Endodermal cell (in vitro differentiated cells): Measurements from ENCODE around the gene SYNPO2. TPM values are rescaled to one million over a fixed set of nuclear protein-coding genes. Genes with fewer than 3 reads are reported as not detected.

Experiments
- DNase-seq: peaks from one replicate; pipeline ENCODE4 v3.0.0-alpha.2; 2017
- H3K27ac ChIP-seq: 2 replicates; pipeline ENCODE4 v1.5.1; 2013; ENCODE audit warnings: mild to moderate bottlenecking, low read depth, low read length, moderate library complexity
- H3K27me3 ChIP-seq: 2 replicates; pipeline ENCODE4 v1.6.1; 2013; ENCODE audit warnings: mild to moderate bottlenecking, low read length, moderate library complexity; ENCODE audit not compliant: insufficient read depth, control insufficient read depth, poor library complexity, severe bottlenecking
- H3K36me3 ChIP-seq: 2 replicates; pipeline ENCODE4 v1.7.0; 2013; ENCODE audit warnings: mild to moderate bottlenecking, low read length, moderate library complexity; ENCODE audit not compliant: control insufficient read depth, insufficient read depth
- H3K4me1 ChIP-seq: one replicate; pipeline ENCODE4 v1.7.0; 2013; ENCODE audit warnings: low read length; ENCODE audit not compliant: control insufficient read depth, insufficient read depth
- H3K4me3 ChIP-seq: 2 replicates; pipeline ENCODE4 v1.5.1; 2013; ENCODE audit warnings: mild to moderate bottlenecking, low read length, moderate library complexity
- H3K9ac ChIP-seq: 2 replicates; pipeline ENCODE4 v1.6.1; 2013; ENCODE audit warnings: mild to moderate bottlenecking, low read length, moderate library complexity; ENCODE audit not compliant: poor library complexity, severe bottlenecking; ENCODE audit errors: extremely low read depth
- H3K9me3 ChIP-seq: 2 replicates; pipeline ENCODE4 v1.6.1; 2013; ENCODE audit warnings: mild to moderate bottlenecking, low read length, moderate library complexity; ENCODE audit not compliant: control insufficient read depth
- H3K27ac Mint-ChIP-seq: 2 replicates; pipeline ENCODE4 v1.8.0; 2020; ENCODE audit warnings: mixed read lengths
- H3K27me3 Mint-ChIP-seq: 2 replicates; pipeline ENCODE4 v1.8.0; 2021; ENCODE audit warnings: mild to moderate bottlenecking, mixed read lengths; ENCODE audit not compliant: insufficient read depth
- H3K36me3 Mint-ChIP-seq: 2 replicates; pipeline ENCODE4 v1.8.0; 2020; ENCODE audit warnings: low read depth, mixed read lengths
- H3K4me1 Mint-ChIP-seq: 2 replicates; pipeline ENCODE4 v1.8.0; 2020; ENCODE audit warnings: mixed read lengths
- H3K4me3 Mint-ChIP-seq: 2 replicates; pipeline ENCODE4 v1.8.0; 2020; ENCODE audit warnings: mild to moderate bottlenecking, moderate library complexity, mixed read lengths
- H3K9me3 Mint-ChIP-seq: 2 replicates; pipeline ENCODE4 v1.8.0; 2020; ENCODE audit warnings: mild to moderate bottlenecking, mixed read lengths
- CTCF ChIP-seq: fragments of 200-600 bp; sonication (generic); conservative IDR thresholded peaks from 2 replicates; pipeline ENCODE4 v1.5.0; 2021; ENCODE audit warnings: antibody characterized with exemption, mild to moderate bottlenecking
- WGBS, 2 experiments: methylation state at CpG; one replicate each; pipeline versions ENCODE4 v1.1.5 to v1.1.7; 2013; ENCODE audit warnings: missing lambda C conversion rate in 2 of 2, mixed read lengths in 1 of 2; ENCODE audit not compliant: insufficient coverage in 1 of 2, insufficient read length in 1 of 2; 5-methylcytosine and 5-hydroxymethylcytosine counted together
- total RNA-seq, 2 donors: library from RNA; stranded (reverse); fragmentation: NEBNext Ultra II Directional in 1 of 2; extraction: Animal tissue kit (Norgen Biotek cat#: 25700) in 1 of 2; gene quantifications; 2 replicates in 1 of 2; 3 replicates in 1 of 2; pipeline ENCODE4 v1.2.1, GENCODE V29; 2021

SYNPO2 gene
- total RNA-seq, 2 donors from 2014 or later: 0.09 to 0.37 TPM

- DNase-seq: no peak
- Histone ChIP-seq H3K4me1 (no peaks in the 10 kb centered on the region), H3K27me3 (no peaks in the 10 kb centered on the region), H3K36me3 (no peaks in the 10 kb centered on the region), H3K27ac (no peak overlapping the region), H3K9me3 (no peaks in the 10 kb centered on the region), H3K4me3 (no peak overlapping the region), H3K9ac (no peak overlapping the region)
- H3K27ac Mint-ChIP-seq: no peak overlapping the region
- no peaks in the 10 kb centered on the region for H3K36me3 Mint-ChIP-seq
- H3K4me1 Mint-ChIP-seq: peaks cover 10% of the 10 kb centered on the region
- peaks cover 3% of the 10 kb centered on the region for H3K9me3 Mint-ChIP-seq
- 88 to 90% methylated on average over 2 to 3 of the region's 3 CpGs for WGBS, 2 experiments
- no peaks in the 10 kb centered on the region for H3K27me3 Mint-ChIP-seq
- no peak for TF ChIP-seq CTCF
- no peak overlapping the region for H3K4me3 Mint-ChIP-seq
These were observed 193.3 kb downstream of the SYNPO2 start for GRCh38 chr4:119081943-119082342.

- Mint-ChIP-seq H3K27ac (no peak overlapping the region), H3K4me1 (peaks cover 10% of the 10 kb centered on the region), H3K4me3 (no peak overlapping the region), H3K9me3 (peaks cover 3% of the 10 kb centered on the region), H3K36me3 (no peaks in the 10 kb centered on the region), H3K27me3 (no peaks in the 10 kb centered on the region)
- Histone ChIP-seq H3K9me3 (no peaks in the 10 kb centered on the region), H3K4me3 (no peak overlapping the region), H3K9ac (no peak overlapping the region), H3K27me3 (no peaks in the 10 kb centered on the region), H3K27ac (no peak overlapping the region), H3K36me3 (no peaks in the 10 kb centered on the region), H3K4me1 (no peaks in the 10 kb centered on the region)
- no peak for TF ChIP-seq CTCF
- no peak for DNase-seq
- WGBS, 2 experiments: 100% methylated on average over 2 of the region's 2 CpGs; no CpG with 5 or more reads in 1 of the 2 experiments
These were observed 194.0 kb downstream of the SYNPO2 start for GRCh38 chr4:119082661-119083060.

GRCh38 chr4:119084513-119084912 lies 195.9 kb downstream of the SYNPO2 start:
- no peak for DNase-seq
- Histone ChIP-seq H3K27me3 (no peaks in the 10 kb centered on the region), H3K36me3 (no peaks in the 10 kb centered on the region), H3K4me3 (no peak overlapping the region), H3K9me3 (no peaks in the 10 kb centered on the region), H3K9ac (no peak overlapping the region), H3K4me1 (no peaks in the 10 kb centered on the region), H3K27ac (no peak overlapping the region)
- peaks cover 10% of the 10 kb centered on the region for H3K4me1 Mint-ChIP-seq
- H3K4me3 Mint-ChIP-seq: no peak overlapping the region
- WGBS, 2 experiments: 59 to 95% methylated on average over 2 to 5 of the region's 5 CpGs
- H3K36me3 Mint-ChIP-seq: no peaks in the 10 kb centered on the region
- H3K9me3 Mint-ChIP-seq: no peaks in the 10 kb centered on the region
- no peaks in the 10 kb centered on the region for H3K27me3 Mint-ChIP-seq
- H3K27ac Mint-ChIP-seq: no peak overlapping the region
- no peak for TF ChIP-seq CTCF
